ENCODE measurements around the gene C3orf18.
A peak's percentile ranks its signal among the peaks of the same experiment; 100 is the strongest.
"Not testable (repeated sequence)": the region's sequence is repeated elsewhere in the genome, so short reads cannot be mapped to it uniquely, and the experiment has no call there.

C3orf18 gene

GRCh38 chr3:50523279-50523811, 44.2 kb downstream of the C3orf18 start:
- DNase-seq (ENCODE audit: low read depth), result no peak

GRCh38 chr3:50521572-50521971, 46.0 kb downstream of the C3orf18 start:
- no peak for DNase-seq (ENCODE audit: low read depth)

GRCh38 chr3:50520849-50521248, 46.7 kb downstream of the C3orf18 start:
- DNase-seq (ENCODE audit: low read depth), result no peak

DNA sequence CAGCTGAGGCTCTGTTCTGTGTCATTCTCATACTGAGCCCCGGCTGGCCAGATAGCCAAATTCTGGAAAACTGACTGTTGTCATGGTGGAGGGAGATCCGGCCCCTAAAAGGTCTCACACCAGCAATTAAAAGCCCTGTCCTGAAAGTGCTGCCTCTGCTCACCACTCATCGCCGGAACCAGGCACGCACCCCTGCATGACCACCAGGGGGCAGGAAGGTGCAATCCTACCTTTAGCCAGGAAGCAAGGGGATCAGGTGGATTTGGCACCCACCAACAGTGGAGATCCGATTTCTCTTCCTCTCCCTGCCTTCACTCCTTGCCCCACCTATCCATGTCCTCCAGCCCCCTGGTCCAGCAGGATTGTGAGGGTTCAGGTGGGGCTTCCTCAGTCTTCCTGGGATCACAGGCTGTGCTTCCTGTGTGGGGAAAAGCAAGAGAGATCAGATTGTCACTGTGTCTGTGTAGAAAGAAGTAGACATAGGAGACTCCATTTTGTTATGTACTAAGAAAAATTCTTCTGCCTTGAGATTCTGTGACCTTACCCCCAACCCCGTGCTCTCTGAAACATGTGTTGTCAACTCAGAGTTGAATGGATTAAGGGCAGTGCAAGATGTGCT, 48.0 kb downstream of the C3orf18 start:
- DNase-seq (ENCODE audit: low read depth), result peak; percentile 49

DNA sequence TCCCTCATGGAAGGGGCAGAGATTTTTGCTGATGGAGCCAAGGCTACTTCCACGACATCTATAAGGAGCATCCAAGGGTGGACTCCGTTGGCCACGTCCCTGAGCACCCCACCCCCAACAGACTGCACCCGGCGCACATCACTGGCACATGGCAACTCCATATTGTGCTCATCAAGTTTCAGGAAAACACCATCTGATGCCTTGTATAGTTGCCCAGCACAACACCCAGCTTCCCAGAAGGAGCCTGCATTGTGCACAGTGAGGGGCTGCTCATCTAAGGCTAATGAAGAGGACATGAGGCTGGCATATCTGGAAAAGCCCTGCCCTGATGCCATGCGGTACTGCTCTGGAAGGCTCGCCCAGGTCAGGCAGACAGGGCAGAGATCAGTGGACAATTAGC, 49.1 kb downstream of the C3orf18 start:
- no peak for DNase-seq (ENCODE audit: low read depth)

GRCh38 chr3:50517721-50518206, 49.8 kb downstream of the C3orf18 start:
- DNase-seq (ENCODE audit: low read depth), result no peak

DNA sequence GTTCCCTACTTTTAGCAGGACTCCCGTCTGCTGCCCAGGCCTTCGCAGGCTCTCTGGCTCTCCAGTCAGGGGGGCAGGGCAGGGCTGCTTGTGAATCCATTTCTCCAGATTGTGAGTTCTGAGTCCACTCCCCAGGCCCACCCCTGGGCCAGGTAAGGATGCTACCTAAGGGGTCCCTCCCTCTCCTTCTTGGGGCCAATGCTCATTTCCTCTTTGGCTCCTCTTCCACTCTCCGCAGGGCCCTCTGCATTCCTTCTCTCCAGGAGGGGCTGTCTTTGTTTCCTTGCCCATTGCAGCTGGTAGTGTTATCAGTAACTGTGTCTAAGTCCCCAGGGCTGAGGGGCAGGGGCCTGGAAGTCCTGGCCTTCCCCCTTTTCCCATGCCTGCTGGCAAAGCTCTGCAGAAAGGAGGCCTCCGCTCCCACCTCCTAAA, 51.1 kb downstream of the C3orf18 start:
- no peak for DNase-seq (ENCODE audit: low read depth)

GRCh38 chr3:50515565-50516439, 51.7 kb downstream of the C3orf18 start:
- no peak for DNase-seq (ENCODE audit: low read depth)

- not testable (repeated sequence) for DNase-seq (ENCODE audit: low read depth)
These were observed 54.6 kb downstream of the C3orf18 start for GRCh38 chr3:50512908-50513307.

DNA sequence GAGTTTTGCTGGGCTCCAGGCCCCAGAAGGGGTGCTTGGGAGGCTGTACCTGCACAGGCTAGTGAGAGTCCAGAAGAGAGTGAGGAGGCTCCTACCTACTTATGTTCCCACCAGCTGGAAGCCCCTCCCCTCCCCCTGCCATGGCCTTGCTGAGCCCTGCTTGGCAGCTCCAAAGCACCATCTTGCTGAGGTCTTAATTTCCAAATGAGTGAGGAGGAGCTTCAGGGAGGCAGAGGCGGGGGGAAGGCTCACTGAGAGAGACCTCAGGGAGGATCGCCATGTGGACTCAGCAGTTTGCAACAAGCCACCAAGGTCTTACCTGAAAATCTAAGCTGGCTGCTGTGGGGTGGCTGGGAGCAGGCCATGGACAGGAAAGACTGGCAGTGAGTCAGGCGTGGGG, 55.4 kb downstream of the C3orf18 start:
- no peak for DNase-seq (ENCODE audit: low read depth)

DNA sequence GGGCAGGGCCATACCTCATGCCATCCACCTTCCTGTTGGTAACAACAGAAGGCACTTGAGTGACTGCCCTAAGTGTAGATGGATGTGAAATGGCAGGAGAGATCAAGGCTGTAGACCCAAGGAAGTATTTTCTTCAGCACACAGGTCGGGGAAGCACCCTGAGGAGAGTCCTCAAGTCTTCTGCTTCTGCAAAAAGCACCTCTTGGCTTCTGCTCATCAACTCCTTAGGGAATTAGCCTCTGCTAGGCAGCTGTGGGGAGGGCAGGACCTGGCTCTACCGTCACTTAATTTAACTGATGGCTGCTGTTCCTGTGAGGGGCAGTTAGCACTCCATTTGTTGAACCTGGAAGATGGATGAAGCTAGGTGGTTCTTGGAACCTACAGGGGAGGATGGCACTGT, 57.2 kb downstream of the C3orf18 start:
- DNase-seq (ENCODE audit: low read depth), result no peak

- DNase-seq (ENCODE audit: low read depth), result no peak
These were observed 57.8 kb downstream of the C3orf18 start for GRCh38 chr3:50509715-50510114.

GRCh38 chr3:50508821-50509220, 58.7 kb downstream of the C3orf18 start:
- DNase-seq (ENCODE audit: low read depth), result no peak
